Motor neuron (in vitro differentiated cells): ENCODE data around the gene SEMA3B. TPM values are rescaled to one million over a fixed set of nuclear protein-coding genes. Genes with fewer than 3 reads are reported as not detected.

ENCODE experiments used
- ATAC-seq, 8 experiments: fragments of 200-7000 bp; cut with Tn5 transposase; replicated peaks in 6 of 8; 2 replicates each; pipeline ENCODE4 v1.8.0; 2021; ENCODE audit warnings: mild to moderate bottlenecking in 8 of 8, moderate library complexity in 8 of 8
- H3K27ac ChIP-seq, 2 donors: fragments of 250-450 bp; sonication (Bioruptor Pico); 2 replicates each; pipeline ENCODE4 v1.9.0; 2021; ENCODE audit warnings: antibody characterized with exemption in 2 of 2, mild to moderate bottlenecking in 2 of 2, moderate library complexity in 1 of 2
- H3K4me1 ChIP-seq, 2 donors: fragments of 250-450 bp; sonication (Bioruptor Pico); replicated peaks in 1 of 2; 2 replicates each; pipeline ENCODE4 v1.6.1; 2021; ENCODE audit warnings: antibody characterized with exemption in 2 of 2, mild to moderate bottlenecking in 2 of 2, moderate library complexity in 1 of 2
- H3K4me3 ChIP-seq, 5 donors: fragments of 250-450 bp; sonication (Bioruptor Pico); 2 replicates each; pipeline ENCODE4 v1.9.0; 2021; ENCODE audit warnings: antibody characterized with exemption in 5 of 5, mild to moderate bottlenecking in 5 of 5, moderate library complexity in 4 of 5
- WGBS, 10 experiments: fragments of 450-650 bp; shearing (Covaris generic); methylation state at CpG; one replicate each; pipeline ENCODE4 v1.0.0; 2022; 5-methylcytosine and 5-hydroxymethylcytosine counted together
- in situ Hi-C, 9 experiments: fragments of 400-800 bp; cut with MboI; loops; one replicate each; pipeline ENCODE4 v1.15.0; 2021; ENCODE audit warnings: low sequenced_read_pairs in 9 of 9, low pct_unique_long_range_greater_than_20kb in 2 of 9; ENCODE audit not compliant: unreplicated experiment in 9 of 9
- total RNA-seq, 8 experiments: library from RNA; unstranded; fragments of 300-600 nt; gene quantifications; 2 replicates each; pipeline versions ENCODE4 v1.2.3 to v1.2.4, GENCODE V29; 2022

SEMA3B gene
- total RNA-seq, 8 experiments from 2014 or later: 2.0 to 20.8 (median 6.9) TPM

DNA sequence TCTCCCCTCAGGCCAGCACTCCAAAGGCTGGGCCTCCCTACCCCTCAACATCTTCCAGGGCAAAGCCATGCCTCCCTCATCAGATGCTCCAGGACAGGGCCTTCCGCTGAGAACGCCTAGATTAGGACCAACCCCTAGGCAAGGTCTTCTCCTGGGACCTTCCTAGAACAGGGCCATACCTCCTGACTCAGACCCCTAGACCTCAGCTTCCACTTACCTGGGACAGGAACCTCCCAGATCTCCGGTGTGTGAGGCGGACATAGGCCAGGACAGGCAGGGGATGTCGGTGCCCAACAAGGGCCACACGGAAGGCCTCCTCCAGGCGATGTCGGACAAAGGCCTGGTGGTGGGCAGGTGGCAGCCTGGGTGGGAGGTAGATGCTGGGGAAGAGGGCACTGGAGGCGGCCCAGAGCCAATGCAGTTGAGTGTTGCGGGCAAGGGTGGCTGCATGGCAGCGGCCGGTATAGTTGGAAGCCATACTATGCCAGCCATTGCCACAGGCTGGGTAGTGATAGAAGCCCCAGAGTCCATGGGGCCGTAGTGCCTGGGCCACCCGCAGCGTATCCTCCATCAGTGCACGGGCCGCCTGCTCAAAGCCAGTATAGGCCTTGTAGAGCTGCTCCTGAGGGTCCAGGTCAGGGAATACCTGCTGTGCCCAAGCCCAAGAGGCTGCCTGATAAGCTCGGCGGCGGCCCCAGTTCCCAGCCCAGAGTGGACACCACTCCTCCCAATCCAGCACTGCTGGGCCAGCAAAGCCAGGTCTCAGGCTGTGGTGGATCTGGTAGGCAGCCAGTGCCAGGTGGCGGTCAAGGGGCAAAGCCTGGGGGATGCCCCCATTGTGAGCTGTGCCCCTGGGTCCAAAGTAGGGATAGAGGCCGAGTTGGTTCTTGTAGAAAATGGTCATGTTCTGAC is 25.8 kb downstream of the SEMA3B start:
- WGBS, 10 experiments: 95 to 100% (median 100%) methylated on average over 1 to 11 of the region's 22 CpGs; no CpG with 5 or more reads in 5 of the 10 experiments
- in situ Hi-C loops: no loop called here
- peaks cover 13 to 15% of the 10 kb centered on the region in 2 donors for H3K4me1 ChIP-seq

DNA sequence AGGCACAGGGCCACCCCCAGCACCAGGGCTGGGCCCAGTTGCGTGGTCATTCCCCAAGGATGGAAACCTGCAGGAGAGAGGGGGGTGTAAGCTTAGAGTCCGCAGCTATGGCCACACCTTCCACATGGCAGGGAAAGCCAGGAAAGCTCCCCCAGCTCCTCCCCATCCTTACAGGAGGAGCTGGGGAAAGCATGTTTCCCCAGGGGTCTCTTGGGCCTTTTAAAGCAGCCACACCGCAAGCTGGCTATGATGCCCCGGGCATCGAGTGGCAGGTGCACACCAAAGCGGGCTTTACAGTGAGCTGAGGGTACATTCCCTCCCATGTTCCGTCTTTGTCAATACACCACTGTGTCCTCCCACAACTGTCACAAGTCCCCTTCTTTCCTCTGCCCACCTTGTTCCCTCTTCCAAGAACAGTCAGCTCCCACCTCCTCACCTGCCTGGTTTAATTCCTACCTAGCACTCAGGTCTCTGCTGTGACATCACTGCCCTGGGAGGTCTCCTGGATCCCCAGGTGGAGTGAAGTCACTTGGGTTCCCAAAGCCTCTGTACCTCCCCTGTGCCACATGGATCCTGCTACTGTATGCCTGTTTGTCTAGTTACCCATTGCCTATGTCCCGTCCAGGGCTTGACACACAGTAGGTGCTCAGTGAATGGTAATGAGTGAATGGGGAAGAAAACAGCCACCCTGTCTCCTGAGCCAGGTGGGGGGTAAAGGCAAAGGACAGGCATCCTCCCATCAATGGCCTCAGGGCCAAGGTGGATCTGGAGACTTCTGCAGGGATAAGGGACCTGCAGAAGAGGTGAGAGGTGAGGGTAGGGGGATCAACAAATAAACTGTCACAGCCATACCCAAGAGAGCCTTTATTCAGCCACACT is 26.8 kb downstream of the SEMA3B start:
- Histone ChIP-seq H3K4me3 (no peak overlapping the region), H3K27ac (no peak overlapping the region), H3K4me1 (peaks cover 21 to 23% of the 10 kb centered on the region in 2 donors)
- 60 to 78% (median 71%) methylated on average over 1 to 5 of the region's 8 CpGs; no CpG with 5 or more reads in 5 of the 10 experiments for WGBS, 10 experiments
- ATAC-seq: no peak
- in situ Hi-C loops: no loop called here

More for the DNA sequence above, 25.8 kb downstream of the SEMA3B start:
- no peak for ATAC-seq
- Histone ChIP-seq H3K27ac (no peak overlapping the region), H3K4me3 (no peak overlapping the region)

DNA sequence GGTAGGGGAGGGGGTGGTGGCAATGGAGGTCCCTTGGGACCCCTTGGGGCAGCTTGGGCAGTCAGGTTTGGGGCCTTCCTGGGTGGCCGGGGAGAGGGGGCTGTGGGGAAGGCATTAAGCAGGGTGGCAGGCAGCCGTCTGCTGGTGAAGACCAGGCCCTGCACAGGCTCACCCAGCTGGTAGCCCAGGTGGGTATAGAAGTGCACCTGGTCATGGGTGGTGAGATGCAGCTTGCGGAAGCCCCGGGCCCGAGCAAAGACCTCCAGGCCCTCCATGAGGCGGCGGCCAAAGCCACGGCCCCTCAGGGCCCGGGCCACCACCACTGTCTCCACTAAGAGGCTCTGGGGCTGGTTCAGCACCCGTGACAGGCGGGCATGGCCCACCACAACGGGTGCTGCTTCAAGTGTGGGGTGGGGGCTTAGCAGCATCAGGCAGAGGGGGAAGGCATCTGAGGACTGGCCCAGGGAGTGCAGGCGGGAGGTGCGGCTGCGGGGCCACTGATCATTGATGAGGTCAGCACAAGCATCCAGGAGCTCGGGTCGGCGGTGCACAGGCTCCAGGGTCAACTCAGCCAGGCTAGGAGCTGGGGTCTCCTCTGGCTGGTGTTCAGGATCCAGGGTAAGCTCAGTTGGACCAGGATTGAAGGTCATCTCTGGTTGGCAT is 27.9 kb downstream of the SEMA3B start:
- in situ Hi-C loops: no loop called here
- Histone ChIP-seq H3K27ac (no peak overlapping the region), H3K4me3 (no peak overlapping the region), H3K4me1 (peaks cover 18% of the 10 kb centered on the region in 2 donors)
- 83 to 90% methylated on average over 2 of the region's 18 CpGs; no CpG with 5 or more reads in 8 of the 10 experiments for WGBS, 10 experiments
- no peak for ATAC-seq

DNA sequence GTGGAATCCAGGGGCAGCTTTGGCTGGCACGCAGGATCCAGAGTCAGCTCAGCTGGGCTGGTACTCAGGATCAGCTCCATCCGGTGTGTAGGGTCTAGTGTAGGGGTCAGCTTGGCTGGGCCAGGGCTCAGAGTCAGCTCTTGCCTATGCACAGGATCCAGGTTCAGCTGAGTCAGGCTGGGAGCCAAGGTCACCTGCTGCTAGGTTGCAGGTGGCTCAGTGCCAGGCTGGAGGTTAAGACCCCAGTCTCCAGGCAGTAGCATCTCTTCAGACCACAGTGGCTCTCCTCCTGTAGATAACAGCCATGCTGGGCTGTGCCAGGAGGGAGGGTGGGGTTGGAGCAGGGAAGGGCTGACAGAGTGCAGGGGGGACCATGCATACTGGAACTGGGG is 28.4 kb downstream of the SEMA3B start:
- Histone ChIP-seq H3K27ac (no peak overlapping the region), H3K4me1 (peaks cover 18% of the 10 kb centered on the region in 2 donors), H3K4me3 (no peak overlapping the region)
- ATAC-seq: no peak
- in situ Hi-C loops: no loop called here
- 80 to 100% methylated on average over 1 to 2 of the region's 2 CpGs; no CpG with 5 or more reads in 8 of the 10 experiments for WGBS, 10 experiments

DNA sequence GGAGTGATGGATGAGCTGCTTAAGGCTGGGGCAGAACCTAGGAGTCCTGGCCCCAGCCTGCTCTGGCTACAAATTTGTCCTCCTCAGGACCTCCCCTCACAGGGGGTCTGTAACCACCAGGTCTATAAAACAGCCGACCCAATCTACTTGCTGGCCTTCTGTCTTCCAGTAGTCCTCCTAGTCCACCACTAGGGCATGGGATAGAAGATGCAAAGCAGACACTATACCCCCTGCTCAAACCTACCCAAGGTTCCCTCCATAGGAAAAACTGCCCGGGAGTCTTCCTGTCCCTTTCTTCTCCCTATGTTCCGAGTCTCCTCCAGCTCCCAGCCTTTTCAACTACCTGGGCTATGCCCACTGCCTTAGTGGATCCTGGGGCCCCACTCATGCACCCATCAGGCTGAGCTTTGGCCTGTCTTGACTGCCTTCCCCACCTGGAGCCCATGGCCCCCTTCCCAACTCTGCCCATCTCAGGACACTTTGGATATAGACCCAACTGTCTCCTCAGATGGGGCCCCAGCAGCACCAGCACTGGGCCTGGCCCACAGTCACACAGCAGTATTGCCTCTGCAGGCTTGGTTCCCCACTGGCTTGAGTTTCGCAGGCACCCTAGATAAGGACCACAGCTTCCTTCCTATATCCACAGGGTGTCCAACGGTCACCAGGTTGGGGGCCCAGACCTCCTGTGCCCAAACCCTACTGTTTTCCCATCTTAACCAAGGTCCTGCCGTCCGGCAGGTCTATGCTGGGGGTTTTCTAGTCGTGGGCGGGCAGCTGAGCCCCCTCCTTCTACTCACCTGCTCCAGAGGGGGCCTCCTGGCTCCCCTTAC is 29.2 kb downstream of the SEMA3B start:
- ATAC-seq: no peak
- 67 to 100% (median 81%) methylated on average over 1 to 2 of the region's 9 CpGs; no CpG with 5 or more reads in 6 of the 10 experiments for WGBS, 10 experiments
- in situ Hi-C loops: no loop called here
- Histone ChIP-seq H3K4me3 (peak overlapping the region; percentile 65 to 73 (median 70)), H3K4me1 (peaks cover 14 to 15% of the 10 kb centered on the region in 2 donors), H3K27ac (peak overlapping the region; percentile 79 to 80)

DNA sequence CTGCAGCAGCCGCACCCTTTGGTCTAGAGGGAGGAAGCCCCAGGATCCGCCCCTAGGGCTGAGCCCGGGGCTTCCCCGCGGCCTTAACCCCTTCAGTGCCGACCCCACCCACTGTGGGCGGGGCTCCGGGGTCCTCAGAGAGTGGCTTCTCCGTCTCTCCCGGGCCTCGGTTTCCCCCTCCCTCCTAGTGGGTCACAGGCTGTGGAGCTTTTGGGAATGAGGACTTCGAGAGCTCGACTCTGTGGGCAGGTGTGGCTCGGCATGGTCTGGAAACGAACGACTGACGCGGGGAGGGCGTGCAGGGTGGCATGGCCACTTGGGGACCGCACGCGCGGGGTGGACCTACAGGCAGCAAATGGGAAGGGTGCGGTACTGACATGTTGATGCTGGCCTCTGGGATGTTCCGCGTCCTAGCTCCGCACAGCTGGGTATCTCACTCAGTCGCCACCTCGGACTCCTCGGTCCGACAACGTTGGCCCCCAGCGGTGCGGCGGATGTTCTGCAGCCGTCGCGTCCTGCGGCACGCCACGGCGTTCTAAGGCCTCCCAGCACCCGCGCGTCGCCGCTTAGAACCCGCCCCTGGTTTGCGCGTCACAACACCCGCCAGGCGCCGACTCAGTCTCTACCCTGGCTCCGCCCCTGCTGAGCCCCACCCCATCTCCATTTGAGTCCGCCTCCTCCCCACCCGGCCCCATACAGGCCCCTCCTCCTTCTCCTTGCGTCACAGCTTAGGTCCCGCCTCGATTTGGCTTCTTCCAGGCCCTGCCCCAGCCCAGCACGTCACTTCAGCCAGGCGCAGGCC is 30.1 kb downstream of the SEMA3B start, which contains the start of the genes HYAL3 and NAA80:
Gene HYAL3 (minus strand): TSS at position 570 of the 802 bp plus-strand sequence. CDS start 3,803 bp downstream, outside the sequence.
Gene NAA80 (minus strand): TSS at position 570 of the 802 bp plus-strand sequence. CDS start 1,942 bp downstream, outside the sequence.
- WGBS, 10 experiments: no CpG with 5 or more reads among the region's 61 CpGs
- Histone ChIP-seq H3K4me3 (peak within 1 kb of the TSS; percentile 65 to 73 (median 70)), H3K4me1 (peaks cover 14 to 22% of the 10 kb centered on the region in 2 donors), H3K27ac (peak within 1 kb of the TSS; percentile 79 to 80)
- in situ Hi-C loops: no loop called here
- peak; percentile 74 to 90 (median 86) for ATAC-seq

DNA sequence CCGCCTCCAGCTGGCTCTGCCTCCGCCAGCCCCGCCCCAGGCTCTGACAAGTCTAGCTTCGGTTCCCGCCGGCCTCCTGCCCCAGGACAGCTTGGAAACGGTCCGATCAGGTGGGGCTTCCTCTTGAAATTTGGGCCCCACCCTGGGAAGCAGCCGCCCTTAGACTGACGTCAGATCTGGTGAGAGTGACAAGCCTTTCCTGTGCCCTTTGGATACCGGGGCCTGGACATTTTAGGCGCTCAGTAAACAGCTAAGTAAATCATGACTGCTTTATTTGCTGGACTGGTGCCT is 30.6 kb downstream of the SEMA3B start:
- ATAC-seq: no peak
- Histone ChIP-seq H3K4me1 (peaks cover 14 to 22% of the 10 kb centered on the region in 2 donors), H3K27ac (peak overlapping the region; percentile 20 to 32), H3K4me3 (peak overlapping the region; percentile 33 to 73 (median 70))
- in situ Hi-C loops: no loop called here
- 0 to 20% (median 0%) methylated on average over 1 to 2 of the region's 12 CpGs; no CpG with 5 or more reads in 4 of the 10 experiments for WGBS, 10 experiments

DNA sequence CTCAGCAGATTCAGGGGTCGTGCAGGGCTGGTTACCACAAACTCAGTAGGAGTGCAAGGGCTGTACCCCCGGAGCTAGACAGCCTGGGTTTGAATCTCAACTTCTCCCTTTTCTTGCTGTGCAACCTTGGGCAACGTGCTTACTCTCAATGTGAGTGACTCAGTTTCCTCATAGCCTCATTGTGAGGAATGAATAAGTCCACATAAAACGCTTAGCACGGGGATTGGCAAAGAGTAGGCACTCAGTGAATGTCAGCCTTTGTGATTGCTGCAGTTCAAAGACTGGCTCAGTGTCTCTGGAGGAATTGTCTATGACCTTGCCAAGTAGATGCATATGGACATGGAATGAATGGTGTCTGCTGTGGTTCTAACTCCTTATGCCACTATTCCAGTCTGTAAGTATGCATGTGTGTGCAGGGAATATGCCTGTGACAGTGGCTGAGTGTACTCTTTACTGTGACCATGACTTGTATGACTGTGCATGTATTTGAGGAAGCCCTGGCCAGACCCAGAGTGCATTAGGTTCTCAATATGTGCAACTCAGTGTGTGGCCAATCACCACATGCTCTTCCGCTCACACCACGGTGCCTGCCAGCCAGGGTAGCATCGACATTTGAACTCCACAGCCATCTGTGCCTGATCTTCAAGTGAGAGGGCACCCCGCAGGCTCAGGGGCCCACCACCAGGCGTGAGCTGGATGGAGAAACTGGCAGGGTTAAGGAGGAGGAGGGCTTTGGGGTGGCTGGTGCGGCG is 31.2 kb downstream of the SEMA3B start:
- peaks cover 14 to 22% of the 10 kb centered on the region in 2 donors for H3K4me1 ChIP-seq

DNA sequence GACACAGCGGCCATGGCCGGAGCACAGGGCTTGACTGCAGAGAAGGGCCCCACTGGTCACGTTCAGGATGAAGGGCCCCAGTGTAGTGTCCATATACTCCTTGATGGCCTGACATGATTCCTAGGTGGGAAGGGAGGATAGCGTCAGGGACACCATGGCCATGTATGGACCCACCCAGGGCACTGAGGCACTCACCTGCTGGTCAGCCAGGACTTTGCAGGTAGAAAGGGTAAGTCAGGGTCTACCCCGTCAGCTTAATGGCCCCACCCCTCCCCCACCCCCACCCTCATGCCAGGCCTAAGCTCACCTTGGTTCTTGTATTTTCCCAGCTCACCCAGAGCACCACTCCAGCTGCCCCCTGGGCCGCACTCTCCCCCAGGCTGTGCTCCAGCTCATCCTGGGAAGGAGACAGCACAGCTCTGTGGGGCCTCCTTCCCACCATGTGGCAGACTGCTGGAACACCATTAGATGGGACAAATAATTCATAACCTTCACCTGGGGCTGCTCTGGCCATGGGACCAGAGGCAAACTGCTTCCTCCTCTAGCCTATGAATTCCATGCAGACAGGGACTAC is 31.8 kb downstream of the SEMA3B start:
- no peak for ATAC-seq
- WGBS, 10 experiments: 100% methylated on average over 1 to 2 of the region's 6 CpGs; no CpG with 5 or more reads in 7 of the 10 experiments
- in situ Hi-C loops: no loop called here
- Histone ChIP-seq H3K4me1 (peaks cover 14 to 22% of the 10 kb centered on the region in 2 donors), H3K27ac (no peak overlapping the region), H3K4me3 (peak overlapping the region in 1 of 5 donors; percentile 70)

More for the DNA sequence above, 31.2 kb downstream of the SEMA3B start:
- H3K4me3 ChIP-seq: peak overlapping the region; percentile 33 to 73 (median 70)
- WGBS, 10 experiments: 21 to 63% (median 39%) methylated on average over 2 to 8 of the region's 12 CpGs; no CpG with 5 or more reads in 2 of the 10 experiments
- H3K27ac ChIP-seq: peak overlapping the region; percentile 20 to 32
- in situ Hi-C loops: no loop called here
- ATAC-seq: peak in 1 of 8 experiments; percentile 0

DNA sequence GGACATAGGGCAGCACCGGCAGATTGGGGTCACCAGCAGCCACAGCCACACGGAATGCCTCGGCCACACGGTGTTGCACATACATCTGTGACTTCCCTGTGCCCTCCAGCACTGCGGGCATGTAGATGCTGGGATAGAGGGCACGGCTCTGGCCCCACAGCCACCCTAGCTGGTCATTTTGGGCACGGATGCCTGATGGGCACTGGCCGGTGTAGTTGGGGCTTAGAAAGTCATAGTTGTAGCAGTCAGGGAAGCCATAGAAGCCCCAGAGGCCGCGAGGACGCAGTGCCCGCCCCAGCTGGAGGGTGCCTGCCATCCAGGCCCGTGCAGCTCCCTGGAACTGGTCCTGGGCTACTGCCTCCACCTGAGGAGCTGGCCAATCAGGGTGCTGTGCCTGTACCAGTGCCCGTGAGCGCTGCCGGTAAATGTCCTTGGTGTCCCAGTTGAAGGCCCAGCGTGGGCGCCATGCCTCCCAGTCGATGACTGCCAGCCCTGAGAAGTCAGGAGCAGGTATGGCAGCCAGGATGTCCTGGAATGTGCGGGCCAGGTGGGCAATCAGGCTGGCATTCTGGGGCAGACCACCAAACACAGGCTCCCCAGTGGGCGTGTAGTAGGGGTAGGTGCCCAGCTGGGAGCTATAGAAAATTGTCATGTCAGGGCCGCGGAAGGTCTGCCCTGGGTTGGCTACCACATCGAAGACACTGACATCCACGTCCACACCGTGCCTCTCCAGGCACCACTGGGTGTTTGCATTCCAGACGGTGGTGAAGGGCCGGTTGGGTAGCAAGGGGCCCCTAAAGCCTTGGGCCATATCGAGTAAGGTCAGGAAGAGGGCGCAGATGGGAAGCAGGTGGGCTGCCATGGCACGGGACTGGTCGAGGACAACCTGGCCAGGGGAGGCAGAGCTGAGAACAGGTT is 33.4 kb downstream of the SEMA3B start:
- H3K4me3 ChIP-seq: no peak overlapping the region
- H3K27ac ChIP-seq: no peak overlapping the region
- ATAC-seq: no peak

More for the DNA sequence above, 33.4 kb downstream of the SEMA3B start:
- 52 to 100% (median 90%) methylated on average over 2 to 15 of the region's 32 CpGs; no CpG with 5 or more reads in 1 of the 10 experiments for WGBS, 10 experiments
- in situ Hi-C loops: no loop called here
- H3K4me1 ChIP-seq: peaks cover 14 to 22% of the 10 kb centered on the region in 2 donors
